Esophagus muscularis mucosa (tissue), 4 donors: ENCODE data around the gene PPP3CB. TPM values are rescaled to one million over a fixed set of nuclear protein-coding genes. Genes with fewer than 3 reads are reported as not detected.

ENCODE experiments used
- DNase-seq: peaks from one replicate; pipeline ENCODE4 v3.0.0-alpha.2; 2017; ENCODE audit errors: extremely low spot score
- H3K27ac ChIP-seq, 4 donors: fragments of 200-600 bp; sonication (generic); replicated peaks in 1 of 4; 1 replicate in 3 of 4; 2 replicates in 1 of 4; pipeline ENCODE4 v1.5.1; 2016 to 2019; ENCODE audit warnings: mild to moderate bottlenecking in 1 of 4
- H3K27me3 ChIP-seq, 4 donors: fragments of 200-600 bp; sonication (generic); one replicate each; pipeline versions ENCODE4 v1.5.1 to v1.6.0; 2016 to 2019
- H3K36me3 ChIP-seq, 4 donors: fragments of 200-600 bp; sonication (generic); one replicate each; pipeline ENCODE4 v1.5.1; 2016 to 2019
- H3K4me1 ChIP-seq, 4 donors: fragments of 200-600 bp; sonication (generic); one replicate each; pipeline ENCODE4 v1.5.1; 2016 to 2019
- H3K4me3 ChIP-seq, 4 donors: fragments of 200-600 bp; sonication (generic); 1 replicate in 2 of 4; 2 replicates in 2 of 4; pipeline ENCODE4 v1.5.1; 2016 to 2019; ENCODE audit warnings: mild to moderate bottlenecking in 4 of 4, moderate library complexity in 1 of 4
- H3K9me3 ChIP-seq, 4 donors: fragments of 200-600 bp; sonication (generic); 1 replicate in 3 of 4; 2 replicates in 1 of 4; pipeline ENCODE4 v1.5.1; 2016 to 2019
- CTCF ChIP-seq, 3 experiments: fragments of 200-600 bp in 2 of 3; fragments of 450-650 bp in 1 of 3; sonication (generic) in 2 of 3; IDR thresholded peaks; one replicate each; pipeline ENCODE4 v1.5.1; 2017 to 2019; ENCODE audit warnings: antibody characterized with exemption in 3 of 3, mild to moderate bottlenecking in 2 of 3, moderate library complexity in 1 of 3
- EP300 ChIP-seq: sonication (generic); formaldehyde crosslinking; IDR thresholded peaks from one replicate; pipeline ENCODE4 v1.6.1; 2017; ENCODE audit warnings: antibody characterized with exemption
- POLR2A ChIP-seq: fragments of 450-650 bp; IDR thresholded peaks from one replicate; pipeline ENCODE4 v1.6.1; 2017; ENCODE audit warnings: antibody characterized with exemption, moderate library complexity, mild to moderate bottlenecking, low read depth
- POLR2AphosphoS5 ChIP-seq, 2 donors: sonication (generic); formaldehyde crosslinking; IDR thresholded peaks; one replicate each; pipeline ENCODE4 v1.6.1; 2017; ENCODE audit warnings: antibody characterized with exemption in 2 of 2
- WGBS: methylation state at CpG from one replicate; pipeline ENCODE4 v1.1.5; 2018; 5-methylcytosine and 5-hydroxymethylcytosine counted together
- intact Hi-C: fragments of 100-400 bp; cut with DNase I; formaldehyde crosslinking; loops from one replicate; pipeline ENCODE4 v1.15.1; 2023
- small RNA-seq, 3 donors: library from RNA; depleted of rRNA; stranded (forward); fragments of <200 nt; gene quantifications; one replicate each; pipeline ENCODE3, GENCODE V24; 2016
- total RNA-seq, 4 donors: library from RNA; depleted of rRNA; stranded (reverse); fragments of >200 nt; gene quantifications; one replicate each; pipeline versions ENCODE4 v1.1.0 to v1.2.1, GENCODE V29; 2016

The PPP3CB gene
- total RNA-seq, 4 donors from 2014 or later: 67.1 to 106 (median 71.6) TPM

DNA sequence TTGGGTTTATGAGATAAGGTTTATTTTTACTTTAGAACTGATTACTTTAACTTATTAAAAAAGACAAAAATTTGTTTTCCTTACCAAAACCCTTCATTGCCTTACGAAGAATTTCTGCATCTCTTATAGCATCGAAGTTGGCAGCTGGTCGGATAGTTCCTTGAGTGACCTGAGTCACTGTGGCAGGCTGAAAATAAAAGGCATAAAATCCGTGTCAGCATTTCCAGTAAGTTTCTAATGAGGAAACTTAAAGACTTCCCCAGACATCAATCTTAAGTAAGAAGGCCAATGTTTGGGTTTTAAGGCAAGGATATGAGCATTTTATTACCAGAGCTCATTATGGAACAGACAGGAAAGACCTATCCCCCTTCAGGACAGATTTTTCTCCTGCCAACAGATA is 107.6 kb downstream of the PPP3CB start:
- no peak overlapping the region for H3K27ac ChIP-seq
- TF ChIP-seq EP300 (no peak), POLR2AphosphoS5 (IDR thresholded peaks at IDR 0.05) (no peak), CTCF (IDR thresholded peaks at IDR 0.05) (no peak), POLR2A (no peak)
- H3K27me3 ChIP-seq: no peaks in the 10 kb centered on the region
- no peak for DNase-seq
- H3K36me3 ChIP-seq: peaks cover 42 to 82% (median 68%) of the 10 kb centered on the region in 4 donors
- H3K4me1 ChIP-seq: no peaks in the 10 kb centered on the region
- H3K4me3 ChIP-seq: no peak overlapping the region
- intact Hi-C loops: no loop called here
- 83% methylated on average over 4 of the region's 4 CpGs for WGBS
- no peaks in the 10 kb centered on the region for H3K9me3 ChIP-seq

GRCh38 chr10:73386583-73386982 is 109.2 kb downstream of the PPP3CB start:
- 96% methylated on average over 7 of the region's 7 CpGs for WGBS
- Histone ChIP-seq H3K36me3 (peaks cover 56 to 89% (median 82%) of the 10 kb centered on the region in 4 donors), H3K27ac (no peak overlapping the region), H3K4me3 (no peak overlapping the region), H3K4me1 (no peaks in the 10 kb centered on the region), H3K9me3 (no peaks in the 10 kb centered on the region), H3K27me3 (no peaks in the 10 kb centered on the region)
- no peak for DNase-seq
- intact Hi-C loops: no loop called here
- TF ChIP-seq POLR2A (no peak), EP300 (no peak), CTCF (IDR thresholded peaks at IDR 0.05) (no peak), POLR2AphosphoS5 (IDR thresholded peaks at IDR 0.05) (no peak)

Small RNA genes lying within 50 kb of the gene (small RNA-seq; reads per million reads assigned to genes)
- gene RNU6-883P: 0 reads per million in 3 donors

Other genes with a start within 250 kb of the PPP3CB start
- 10 to 100 TPM in 3 of 4 donors, 1 to 10 TPM in 1; 9.3 to 13.6 (median 11.1) TPM for gene DNAJC9, start 248.8 kb downstream of the PPP3CB start, total RNA-seq
- gene MRPS16, start 243.4 kb downstream of the PPP3CB start, total RNA-seq: 10 to 100 TPM; 34.5 to 46.1 (median 38.0) TPM
- 1 to 10 TPM in 3 of 4 donors, under 1 TPM in 1; 0.99 to 3.3 (median 1.1) TPM for gene CFAP70, start 137.2 kb downstream of the PPP3CB start, total RNA-seq
- gene ANXA7, start 82.0 kb downstream of the PPP3CB start, total RNA-seq: 100 to 1,000 TPM; 105 to 135 (median 128) TPM
- gene MSS51, start 62.5 kb downstream of the PPP3CB start, total RNA-seq: 1 to 10 TPM in 3 of 4 donors, under 1 TPM in 1; 0.83 to 2.7 (median 1.4) TPM
- gene USP54, start 95.3 kb upstream of the PPP3CB start, total RNA-seq: 10 to 100 TPM; 45.6 to 54.8 (median 46.7) TPM
- under 1 TPM in 2 of 4 donors, not detected in 2; 0.17 to 0.29 TPM for gene MYOZ1, start 145.4 kb upstream of the PPP3CB start, total RNA-seq
- not detected for gene SYNPO2L, start 160.0 kb upstream of the PPP3CB start, total RNA-seq
- 1 to 10 TPM; 2.3 to 6.6 (median 2.8) TPM for gene AGAP5, start 202.1 kb upstream of the PPP3CB start, total RNA-seq
- gene SEC24C, start 248.3 kb upstream of the PPP3CB start, total RNA-seq: 10 to 100 TPM; 42.4 to 61.3 (median 53.5) TPM